Caco-2 (cell line): Measurements from ENCODE around the gene INPP4A. TPM values are rescaled to one million over a fixed set of nuclear protein-coding genes. Genes with fewer than 3 reads are reported as not detected.

Experiments used
- BruUV-seq: library from RNA; stranded (reverse); fragments of 400-500 nt; replicated peaks from 2 replicates; lab custom pipeline; 2021; lab: Mats Ljungman, UMichigan
- CTCF ChIA-PET: fragments of 300-600 bp; sonication (Branson Sonifier 250); formaldehyde crosslinking; loops from one replicate; lab custom pipeline; 2022; ENCODE audit warnings: antibody characterized with exemption; lab: Charles Lee
- POLR2A ChIA-PET: fragments of 300-600 bp; sonication (Branson Sonifier 250); formaldehyde crosslinking; loops from one replicate; lab custom pipeline; 2022; ENCODE audit warnings: antibody characterized with exemption; lab: Charles Lee
- DNase-seq, 2 experiments: peaks; one replicate each; pipeline versions ENCODE4 v3.0.0 to v3.0.0-alpha.2; 2020 to 2022
- H3K27me3 ChIP-seq: replicated peaks from 2 replicates; pipeline ENCODE4 v1.6.0; 2011; ENCODE audit warnings: low read length; ENCODE audit not compliant: control insufficient read depth, insufficient read depth
- H3K36me3 ChIP-seq: 2 replicates; pipeline ENCODE4 v1.5.1; 2011; ENCODE audit warnings: low read length; ENCODE audit not compliant: control insufficient read depth, insufficient read depth
- H3K4me1 ChIP-seq: fragments of 250-450 bp; sonication (Bioruptor Pico); 2 replicates; pipeline ENCODE4 v1.5.1; 2020; ENCODE audit warnings: mild to moderate bottlenecking
- H3K4me3 ChIP-seq: 2 replicates; pipeline ENCODE4 v1.5.1; 2011; ENCODE audit warnings: low read depth, mild to moderate bottlenecking, control low read depth, low read length
- H3K9me3 ChIP-seq: fragments of 250-450 bp; sonication (Bioruptor Pico); 2 replicates; pipeline ENCODE4 v1.5.1; 2020; ENCODE audit warnings: mild to moderate bottlenecking, moderate library complexity
- H3K27ac Mint-ChIP-seq: one replicate; pipeline ENCODE4 v1.8.0; 2022; ENCODE audit warnings: mixed read lengths; ENCODE audit not compliant: unreplicated experiment
- H3K27me3 Mint-ChIP-seq: one replicate; pipeline ENCODE4 v1.8.0; 2022; ENCODE audit warnings: mixed read lengths; ENCODE audit not compliant: insufficient read depth, unreplicated experiment
- H3K36me3 Mint-ChIP-seq: one replicate; pipeline ENCODE4 v1.8.0; 2022; ENCODE audit warnings: mild to moderate bottlenecking, mixed read lengths; ENCODE audit not compliant: insufficient read depth, unreplicated experiment
- H3K4me1 Mint-ChIP-seq: one replicate; pipeline ENCODE4 v1.8.0; 2022; ENCODE audit warnings: low read depth, mixed read lengths; ENCODE audit not compliant: unreplicated experiment
- H3K4me3 Mint-ChIP-seq: one replicate; pipeline ENCODE4 v1.8.0; 2022; ENCODE audit warnings: mild to moderate bottlenecking, moderate library complexity, mixed read lengths; ENCODE audit not compliant: unreplicated experiment
- H3K9me3 Mint-ChIP-seq: one replicate; pipeline ENCODE4 v1.8.0; 2022; ENCODE audit warnings: mixed read lengths; ENCODE audit not compliant: unreplicated experiment
- CTCF ChIP-seq, 2 experiments: fragments of 200-600 bp in 1 of 2; IDR thresholded peaks; 1 replicate in 1 of 2; 2 replicates in 1 of 2; pipeline versions ENCODE4 v1.5.1 to v1.8.0; 2011 to 2022; ENCODE audit warnings: antibody characterized with exemption in 1 of 2, control low read depth in 1 of 2, inconsistent platforms in 1 of 2, low read depth in 1 of 2, low read length in 1 of 2, mild to moderate bottlenecking in 1 of 2, moderate library complexity in 1 of 2; ENCODE audit not compliant: insufficient read depth in 1 of 2, severe bottlenecking in 1 of 2, unreplicated experiment in 1 of 2
- intact Hi-C: fragments of 100-400 bp; cut with micrococcal nuclease; formaldehyde crosslinking; loops from one replicate; pipeline ENCODE4 v1.10.0; 2022; ENCODE audit not compliant: unreplicated experiment
- total RNA-seq: library from RNA; stranded (reverse); gene quantifications from 2 replicates; pipeline ENCODE4 v1.2.3, GENCODE V29; 2022

Gene INPP4A
- total RNA-seq, 1 experiment from 2014 or later, result 26.3 TPM

- no peaks in the 10 kb centered on the region for H3K9me3 ChIP-seq
- H3K27ac Mint-ChIP-seq, result no peak overlapping the region
- no peaks in the 10 kb centered on the region for H3K27me3 ChIP-seq
- H3K27me3 Mint-ChIP-seq, result no peaks in the 10 kb centered on the region
- no peak for TF ChIP-seq CTCF (IDR thresholded peaks at IDR 0.05; ENCODE audit: insufficient read depth in 1 of 2, low read depth in 1 of 2, low read length in 1 of 2, severe bottlenecking in 1 of 2, unreplicated experiment in 1 of 2)
- no peak for DNase-seq
- H3K9me3 Mint-ChIP-seq, result no peaks in the 10 kb centered on the region
- no peak overlapping the region for H3K4me3 ChIP-seq
- H3K36me3 Mint-ChIP-seq, result peaks cover 11% of the 10 kb centered on the region
- ChIA-PET CTCF (interaction anchor here (0.6 kb wide), 1 partner anchor 137 kb away, joined by 3 read pairs; no protein-coding TSS in a partner anchor), POLR2A (no interaction called here)
- H3K4me1 Mint-ChIP-seq, result no peaks in the 10 kb centered on the region
- intact Hi-C loops, result no loop called here
- H3K4me3 Mint-ChIP-seq, result no peak overlapping the region
- no TSS peak for BruUV-seq
- no peaks in the 10 kb centered on the region for H3K4me1 ChIP-seq
- no peaks in the 10 kb centered on the region; the same call in 1 of the 2 replicates for H3K36me3 ChIP-seq
Observed at GRCh38 chr2:98565286-98565860, 120.7 kb downstream of the INPP4A start.

GRCh38 chr2:98565941-98566340 is 121.3 kb downstream of the INPP4A start:
- peaks cover 9% of the 10 kb centered on the region for H3K36me3 Mint-ChIP-seq
- TF ChIP-seq CTCF (IDR thresholded peaks at IDR 0.05; ENCODE audit: insufficient read depth in 1 of 2, low read depth in 1 of 2, low read length in 1 of 2, severe bottlenecking in 1 of 2, unreplicated experiment in 1 of 2), result no peak
- Histone ChIP-seq H3K9me3 (no peaks in the 10 kb centered on the region), H3K4me3 (no peak overlapping the region), H3K4me1 (no peaks in the 10 kb centered on the region), H3K27me3 (no peaks in the 10 kb centered on the region), H3K36me3 (no peaks in the 10 kb centered on the region; the same call in 1 of the 2 replicates)
- CTCF ChIA-PET, result no interaction called here
- no peak for DNase-seq
- BruUV-seq, result no TSS peak
- H3K4me3 Mint-ChIP-seq, result no peak overlapping the region
- H3K9me3 Mint-ChIP-seq, result no peaks in the 10 kb centered on the region
- POLR2A ChIA-PET, result no interaction called here
- H3K4me1 Mint-ChIP-seq, result no peaks in the 10 kb centered on the region
- no peaks in the 10 kb centered on the region for H3K27me3 Mint-ChIP-seq
- intact Hi-C loops, result no loop called here
- no peak overlapping the region for H3K27ac Mint-ChIP-seq

- Mint-ChIP-seq H3K9me3 (no peaks in the 10 kb centered on the region), H3K27me3 (no peaks in the 10 kb centered on the region), H3K4me1 (no peaks in the 10 kb centered on the region), H3K4me3 (no peak overlapping the region), H3K36me3 (peaks cover 13% of the 10 kb centered on the region), H3K27ac (no peak overlapping the region)
- intact Hi-C loops, result no loop called here
- Histone ChIP-seq H3K27me3 (no peaks in the 10 kb centered on the region), H3K4me3 (no peak overlapping the region), H3K36me3 (no peaks in the 10 kb centered on the region; the same call in 1 of the 2 replicates), H3K9me3 (no peaks in the 10 kb centered on the region), H3K4me1 (no peaks in the 10 kb centered on the region)
- DNase-seq, result no peak
- ChIA-PET CTCF (interaction anchor here (0.5 to 1.4 kb wide), 3 partner anchors 11 to 498 kb away, joined by 3 to 6 read pairs (median 4); no protein-coding TSS in a partner anchor), POLR2A (no interaction called here)
- no peak for TF ChIP-seq CTCF (IDR thresholded peaks at IDR 0.05; ENCODE audit: insufficient read depth in 1 of 2, low read depth in 1 of 2, low read length in 1 of 2, severe bottlenecking in 1 of 2, unreplicated experiment in 1 of 2)
- no TSS peak for BruUV-seq
Observed at GRCh38 chr2:98568161-98568956, 123.7 kb downstream of the INPP4A start.
